Mesendoderm (in vitro differentiated cells): ENCODE data around the gene ZBTB7C.
A peak's percentile ranks its signal among the peaks of the same experiment; 100 is the strongest.

ENCODE experiments used
- DNase-seq: peaks from one replicate; pipeline ENCODE4 v3.0.0; 2013
- H2AK5ac ChIP-seq: 2 replicates; pipeline ENCODE4 v1.6.1; 2013; ENCODE audit warnings: low read length, inconsistent platforms
- H2BK120ac ChIP-seq: 2 replicates; pipeline ENCODE4 v1.6.1; 2013; ENCODE audit warnings: low read depth, mild to moderate bottlenecking, low read length, moderate library complexity, mixed read lengths
- H2BK15ac ChIP-seq: replicated peaks from 2 replicates; pipeline ENCODE4 v1.6.1; 2013; ENCODE audit warnings: low read depth, mild to moderate bottlenecking, moderate library complexity
- H2BK5ac ChIP-seq: 2 replicates; pipeline ENCODE4 v1.6.1; 2013; ENCODE audit warnings: low read length, inconsistent platforms
- H3K18ac ChIP-seq: 2 replicates; pipeline ENCODE4 v1.6.1; 2013; ENCODE audit warnings: mild to moderate bottlenecking, low read length, mixed read lengths
- H3K23ac ChIP-seq: one replicate; pipeline ENCODE4 v1.6.1; 2013; ENCODE audit warnings: low read length
- H3K27ac ChIP-seq: 2 replicates; pipeline ENCODE4 v1.5.1; 2013; ENCODE audit warnings: low read depth, mild to moderate bottlenecking, inconsistent platforms, low read length, moderate library complexity
- H3K27me3 ChIP-seq: 2 replicates; pipeline ENCODE4 v1.6.1; 2013; ENCODE audit warnings: low read length, control low read depth, mild to moderate bottlenecking, inconsistent platforms; ENCODE audit not compliant: insufficient read depth, poor library complexity
- H3K36me3 ChIP-seq: 2 replicates; pipeline ENCODE4 v1.6.1; 2013; ENCODE audit warnings: low read length, inconsistent platforms; ENCODE audit not compliant: control insufficient read depth, insufficient read depth
- H3K4ac ChIP-seq: one replicate; pipeline ENCODE4 v1.6.1; 2013; ENCODE audit warnings: low read depth, mild to moderate bottlenecking, low read length, moderate library complexity
- H3K4me1 ChIP-seq: 2 replicates; pipeline ENCODE4 v1.6.1; 2013; ENCODE audit warnings: low read depth, low read length, inconsistent platforms; ENCODE audit not compliant: control insufficient read depth
- H3K4me2 ChIP-seq: 2 replicates; pipeline ENCODE4 v1.6.1; 2013; ENCODE audit warnings: low read length
- H3K4me3 ChIP-seq: 2 replicates; pipeline ENCODE4 v1.5.1; 2013; ENCODE audit warnings: mild to moderate bottlenecking, low read length
- H3K56ac ChIP-seq: one replicate; pipeline ENCODE4 v1.6.1; 2013; ENCODE audit warnings: low read length
- H3K79me1 ChIP-seq: 2 replicates; pipeline ENCODE4 v1.6.1; 2013; ENCODE audit warnings: low read length, inconsistent platforms
- H3K79me2 ChIP-seq: 2 replicates; pipeline ENCODE4 v1.6.1; 2013; ENCODE audit warnings: mild to moderate bottlenecking, low read length; ENCODE audit not compliant: control insufficient read depth, insufficient read depth
- H3K9ac ChIP-seq: 2 replicates; pipeline ENCODE4 v1.6.1; 2013; ENCODE audit warnings: low read length, inconsistent platforms
- H4K5ac ChIP-seq: one replicate; pipeline ENCODE4 v1.6.1; 2013; ENCODE audit warnings: low read length
- H4K8ac ChIP-seq: one replicate; pipeline ENCODE4 v1.6.1; 2013; ENCODE audit warnings: low read depth, mild to moderate bottlenecking, control low read depth, low read length, moderate library complexity
- WGBS: extraction: QIAGEN DNeasy Blood & Tissue Kit; methylation state at CpG from one replicate; pipeline ENCODE4 v1.1.7; 2013; ENCODE audit warnings: low lambda C conversion rate, missing lambda C conversion rate; ENCODE audit not compliant: insufficient coverage; ENCODE audit errors: extremely low coverage; 5-methylcytosine and 5-hydroxymethylcytosine counted together

Gene ZBTB7C

GRCh38 chr18:48270929-48271328, 138.3 kb downstream of the ZBTB7C start:
- Histone ChIP-seq H2AK5ac (no peak overlapping the region), H3K4ac (no peak overlapping the region), H3K4me1 (no peaks in the 10 kb centered on the region), H3K18ac (no peak overlapping the region), H3K4me3 (no peak overlapping the region), H3K56ac (no peak overlapping the region), H2BK120ac (no peak overlapping the region), H3K27ac (no peak overlapping the region), H3K27me3 (no peaks in the 10 kb centered on the region), H3K36me3 (no peaks in the 10 kb centered on the region), H2BK5ac (no peak overlapping the region), H3K79me1 (no peaks in the 10 kb centered on the region), H3K4me2 (no peak overlapping the region), H3K23ac (no peak overlapping the region), H3K79me2 (no peaks in the 10 kb centered on the region), H4K8ac (no peak overlapping the region), H3K9ac (no peak overlapping the region), H2BK15ac (no peak overlapping the region), H4K5ac (no peak overlapping the region)
- DNase-seq, result no peak
- no CpG with 5 or more reads among the region's 1 CpG for WGBS

- Histone ChIP-seq H3K23ac (no peak overlapping the region), H3K4me2 (no peak overlapping the region), H2BK5ac (no peak overlapping the region), H4K8ac (no peak overlapping the region), H3K36me3 (no peaks in the 10 kb centered on the region), H3K4me1 (no peaks in the 10 kb centered on the region), H3K79me2 (no peaks in the 10 kb centered on the region), H2BK120ac (no peak overlapping the region), H3K9ac (no peak overlapping the region), H2AK5ac (no peak overlapping the region), H2BK15ac (no peak overlapping the region), H3K56ac (no peak overlapping the region), H3K79me1 (no peaks in the 10 kb centered on the region), H3K27ac (no peak overlapping the region), H3K4ac (no peak overlapping the region), H3K27me3 (no peaks in the 10 kb centered on the region), H3K18ac (no peak overlapping the region), H4K5ac (no peak overlapping the region), H3K4me3 (no peak overlapping the region)
- no CpG with 5 or more reads among the region's 4 CpGs for WGBS
- no peak for DNase-seq
Measured at GRCh38 chr18:48265328-48265727, 143.9 kb downstream of the ZBTB7C start.

- Histone ChIP-seq H3K27me3 (no peaks in the 10 kb centered on the region), H3K23ac (no peak overlapping the region), H2BK120ac (no peak overlapping the region), H2AK5ac (no peak overlapping the region), H2BK5ac (no peak overlapping the region), H3K4me1 (no peaks in the 10 kb centered on the region), H3K9ac (no peak overlapping the region), H3K79me2 (no peaks in the 10 kb centered on the region), H3K4ac (no peak overlapping the region), H3K56ac (no peak overlapping the region), H3K79me1 (no peaks in the 10 kb centered on the region), H3K4me3 (no peak overlapping the region), H2BK15ac (no peak overlapping the region), H3K4me2 (no peak overlapping the region), H3K27ac (no peak overlapping the region), H4K5ac (no peak overlapping the region), H3K36me3 (no peaks in the 10 kb centered on the region), H4K8ac (no peak overlapping the region), H3K18ac (no peak overlapping the region)
- peak; percentile 28 for DNase-seq
- no CpG with 5 or more reads among the region's 11 CpGs for WGBS
Measured at GRCh38 chr18:48263914-48264902, 145.0 kb downstream of the ZBTB7C start.

GRCh38 chr18:48263192-48263853, 145.9 kb downstream of the ZBTB7C start:
- no peak overlapping the region for H3K27ac ChIP-seq
- no CpG with 5 or more reads among the region's 7 CpGs for WGBS

GRCh38 chr18:48260237-48260636, 148.9 kb downstream of the ZBTB7C start:
- no peak overlapping the region for H3K9ac ChIP-seq

More at GRCh38 chr18:48263192-48263853, 145.9 kb downstream of the ZBTB7C start:
- no peak overlapping the region for H3K18ac ChIP-seq
- no peaks in the 10 kb centered on the region for H3K79me1 ChIP-seq
- H3K4me1 ChIP-seq, result no peaks in the 10 kb centered on the region
- no peak overlapping the region for H4K8ac ChIP-seq
- no peak overlapping the region for H3K9ac ChIP-seq
- H4K5ac ChIP-seq, result no peak overlapping the region
- H3K4me3 ChIP-seq, result no peak overlapping the region
- H2BK120ac ChIP-seq, result no peak overlapping the region
- H2BK15ac ChIP-seq, result no peak overlapping the region
- H3K56ac ChIP-seq, result no peak overlapping the region
- no peak overlapping the region for H3K4me2 ChIP-seq
- H3K36me3 ChIP-seq, result no peaks in the 10 kb centered on the region
- no peaks in the 10 kb centered on the region for H3K79me2 ChIP-seq
- H3K27me3 ChIP-seq, result no peaks in the 10 kb centered on the region
- H3K4ac ChIP-seq, result no peak overlapping the region
- DNase-seq, result no peak
- no peak overlapping the region for H2AK5ac ChIP-seq
- H2BK5ac ChIP-seq, result no peak overlapping the region
- H3K23ac ChIP-seq, result no peak overlapping the region

More at GRCh38 chr18:48260237-48260636, 148.9 kb downstream of the ZBTB7C start:
- H3K18ac ChIP-seq, result no peak overlapping the region
- H2BK15ac ChIP-seq, result no peak overlapping the region
- H3K79me1 ChIP-seq, result no peaks in the 10 kb centered on the region
- H3K79me2 ChIP-seq, result no peaks in the 10 kb centered on the region
- no peak overlapping the region for H3K4me2 ChIP-seq
- no peak for DNase-seq
- no peak overlapping the region for H3K27ac ChIP-seq
- no peak overlapping the region for H2AK5ac ChIP-seq
- no peak overlapping the region for H3K4me3 ChIP-seq
- no peak overlapping the region for H4K8ac ChIP-seq
- no peak overlapping the region for H2BK5ac ChIP-seq
- H3K27me3 ChIP-seq, result no peaks in the 10 kb centered on the region
- H3K36me3 ChIP-seq, result no peaks in the 10 kb centered on the region
- H3K4me1 ChIP-seq, result no peaks in the 10 kb centered on the region
- H3K23ac ChIP-seq, result no peak overlapping the region
- WGBS, result no CpG with 5 or more reads among the region's 2 CpGs
- no peak overlapping the region for H3K56ac ChIP-seq
- no peak overlapping the region for H2BK120ac ChIP-seq
- H4K5ac ChIP-seq, result no peak overlapping the region
- H3K4ac ChIP-seq, result no peak overlapping the region
